ENCODE measurements around the gene PANX1. TPM values are rescaled to one million over a fixed set of nuclear protein-coding genes. Genes with fewer than 3 reads are reported as not detected.

Gene PANX1
- polyA plus RNA-seq, 4 donors = 2.4 to 21.8 (median 4.5) TPM

DNA sequence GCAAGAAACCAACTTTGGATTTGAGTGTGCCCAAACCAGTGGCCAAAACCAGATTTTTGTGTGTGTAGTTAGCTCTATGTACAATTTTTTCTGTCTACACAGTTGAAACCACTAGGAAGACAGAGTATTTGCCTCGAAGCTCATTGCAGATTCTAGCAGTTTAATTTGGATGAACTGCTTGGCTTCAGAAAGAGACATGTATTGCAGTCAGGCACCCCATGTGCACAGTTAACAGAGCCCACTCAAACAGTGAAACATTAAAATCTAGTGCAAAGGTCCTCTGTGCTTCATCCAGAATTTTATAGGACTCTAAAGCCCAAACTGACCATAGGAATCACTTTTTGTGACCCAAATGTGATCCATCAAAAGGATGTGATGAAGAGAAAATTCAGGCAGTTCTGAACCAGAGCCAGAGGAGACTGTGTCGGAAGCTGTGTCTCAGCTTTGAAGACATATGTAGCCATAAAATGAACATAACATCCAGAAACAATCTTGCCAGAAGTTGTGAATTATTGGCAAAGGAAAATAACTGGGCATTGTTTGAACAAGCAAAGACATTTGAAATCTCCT is 82.7 kb downstream of the PANX1 start:
- Histone ChIP-seq H3K36me3 (ENCODE audit: control insufficient read depth in 3 of 3, insufficient read depth in 2 of 3, low read depth in 1 of 3, low read length in 3 of 3) (no peaks in the 10 kb centered on the region), H3K27ac (ENCODE audit: low read depth in 1 of 3, low read length in 2 of 3) (no peak overlapping the region), H3K4me1 (ENCODE audit: control insufficient read depth in 3 of 3, insufficient read depth in 2 of 3, low read depth in 1 of 3, low read length in 2 of 3) (no peaks in the 10 kb centered on the region), H3K27me3 (ENCODE audit: control insufficient read depth in 3 of 3, insufficient read depth in 3 of 3, low read length in 3 of 3) (no peaks in the 10 kb centered on the region), H3K9me3 (ENCODE audit: control insufficient read depth in 2 of 2, insufficient read depth in 1 of 2, low read depth in 1 of 2, low read length in 1 of 2) (no peaks in the 10 kb centered on the region), H3K4me3 (ENCODE audit: low read depth in 1 of 3, low read length in 3 of 3) (no peak overlapping the region)
- FAIRE-seq (no peak), DNase-seq (no peak)
- WGBS, 3 donors = 69 to 73% (median 73%) methylated on average over 2 of the region's 2 CpGs

DNA sequence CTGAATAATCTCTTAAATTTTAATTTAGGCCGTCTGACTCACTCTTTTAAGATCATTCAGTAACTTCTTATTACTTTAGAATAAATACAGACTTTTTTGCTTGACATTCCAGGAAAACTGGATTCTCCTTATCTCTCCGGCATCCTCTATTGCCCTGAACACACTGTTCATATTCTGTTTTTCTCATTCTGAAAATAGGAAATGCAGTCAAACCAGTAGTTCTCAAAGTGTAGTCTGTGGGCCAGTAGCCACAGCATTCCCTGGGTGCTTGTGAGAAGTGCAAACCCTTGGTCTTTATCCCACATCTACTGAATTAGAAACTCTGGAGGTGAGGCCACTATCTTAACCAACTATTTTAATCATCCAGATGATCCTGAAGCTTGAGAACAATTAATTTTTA is 84.3 kb downstream of the PANX1 start:
- Histone ChIP-seq H3K4me3 (ENCODE audit: low read depth in 1 of 3, low read length in 3 of 3) (no peak overlapping the region), H3K36me3 (ENCODE audit: control insufficient read depth in 3 of 3, insufficient read depth in 2 of 3, low read depth in 1 of 3, low read length in 3 of 3) (no peaks in the 10 kb centered on the region), H3K27ac (ENCODE audit: low read depth in 1 of 3, low read length in 2 of 3) (no peak overlapping the region), H3K4me1 (ENCODE audit: control insufficient read depth in 3 of 3, insufficient read depth in 2 of 3, low read depth in 1 of 3, low read length in 2 of 3) (no peaks in the 10 kb centered on the region), H3K27me3 (ENCODE audit: control insufficient read depth in 3 of 3, insufficient read depth in 3 of 3, low read length in 3 of 3) (no peaks in the 10 kb centered on the region), H3K9me3 (ENCODE audit: control insufficient read depth in 2 of 2, insufficient read depth in 1 of 2, low read depth in 1 of 2, low read length in 1 of 2) (peaks cover 0 to under 1% of the 10 kb centered on the region in 2 donors)
- DNase-seq = no peak
- FAIRE-seq = no peak
- WGBS, 3 donors = 75 to 86% (median 76%) methylated on average over 2 of the region's 2 CpGs

DNA sequence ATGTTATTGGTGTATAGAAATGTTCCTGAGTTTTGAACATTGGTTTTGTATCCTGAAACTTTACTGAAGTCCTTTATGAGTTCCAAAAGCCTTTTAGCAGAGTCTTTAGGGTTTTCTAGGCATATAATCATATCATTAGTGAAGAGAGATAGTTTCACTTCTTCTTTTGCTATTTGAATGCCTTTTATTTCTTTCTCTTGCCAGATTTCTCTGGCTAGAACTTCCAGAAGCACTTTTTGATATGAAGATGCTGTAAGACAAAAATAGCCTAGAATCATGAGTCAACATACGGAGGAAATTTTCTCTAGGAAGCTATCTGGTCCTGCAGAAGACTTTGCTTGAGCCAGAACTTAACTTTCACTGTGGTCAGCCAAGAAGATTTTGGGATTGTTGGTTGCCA is 89.1 kb downstream of the PANX1 start:
- Histone ChIP-seq H3K4me3 (ENCODE audit: low read depth in 1 of 3, low read length in 3 of 3) (no peak overlapping the region), H3K27me3 (ENCODE audit: control insufficient read depth in 3 of 3, insufficient read depth in 3 of 3, low read length in 3 of 3) (no peaks in the 10 kb centered on the region), H3K4me1 (ENCODE audit: control insufficient read depth in 3 of 3, insufficient read depth in 2 of 3, low read depth in 1 of 3, low read length in 2 of 3) (no peaks in the 10 kb centered on the region), H3K27ac (ENCODE audit: low read depth in 1 of 3, low read length in 2 of 3) (no peak overlapping the region), H3K9me3 (ENCODE audit: control insufficient read depth in 2 of 2, insufficient read depth in 1 of 2, low read depth in 1 of 2, low read length in 1 of 2) (peaks cover 0 to 33% of the 10 kb centered on the region in 2 donors), H3K36me3 (ENCODE audit: control insufficient read depth in 3 of 3, insufficient read depth in 2 of 3, low read depth in 1 of 3, low read length in 3 of 3) (no peaks in the 10 kb centered on the region)
- DNase-seq (no peak), FAIRE-seq (no peak)
- 75 to 90% (median 85%) methylated on average over 1 of the region's 1 CpG for WGBS, 3 donors

DNA sequence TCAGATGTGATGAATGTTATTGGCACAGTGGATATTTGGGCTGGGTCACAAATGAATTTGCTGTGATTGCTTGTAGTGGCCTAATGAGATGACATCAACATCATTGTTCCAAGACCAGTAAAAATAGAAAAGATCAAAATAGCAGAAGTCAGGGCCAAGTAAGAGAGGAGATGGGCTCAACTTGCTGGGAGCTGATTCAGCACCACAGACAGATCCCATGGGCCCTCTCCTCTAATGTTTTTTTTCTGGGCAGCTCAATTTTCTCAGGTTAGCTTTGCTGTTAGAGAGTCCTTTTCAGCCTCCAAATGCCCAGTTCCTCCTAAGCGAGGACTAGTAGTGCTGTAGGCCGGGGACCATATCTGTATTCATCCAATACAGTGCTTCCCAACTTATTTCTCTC is 89.7 kb downstream of the PANX1 start:
- H3K4me1 ChIP-seq (ENCODE audit: control insufficient read depth in 3 of 3, insufficient read depth in 2 of 3, low read depth in 1 of 3, low read length in 2 of 3) = no peaks in the 10 kb centered on the region
- H3K27ac ChIP-seq (ENCODE audit: low read depth in 1 of 3, low read length in 2 of 3) = no peak overlapping the region
- 90 to 93% (median 91%) methylated on average over 2 of the region's 2 CpGs for WGBS, 3 donors
- no peaks in the 10 kb centered on the region for H3K27me3 ChIP-seq (ENCODE audit: control insufficient read depth in 3 of 3, insufficient read depth in 3 of 3, low read length in 3 of 3)
- H3K9me3 ChIP-seq (ENCODE audit: control insufficient read depth in 2 of 2, insufficient read depth in 1 of 2, low read depth in 1 of 2, low read length in 1 of 2) = peaks cover 0 to 33% of the 10 kb centered on the region in 2 donors
- H3K4me3 ChIP-seq (ENCODE audit: low read depth in 1 of 3, low read length in 3 of 3) = no peak overlapping the region
- no peak for DNase-seq
- H3K36me3 ChIP-seq (ENCODE audit: control insufficient read depth in 3 of 3, insufficient read depth in 2 of 3, low read depth in 1 of 3, low read length in 3 of 3) = no peaks in the 10 kb centered on the region
- FAIRE-seq = no peak

DNA sequence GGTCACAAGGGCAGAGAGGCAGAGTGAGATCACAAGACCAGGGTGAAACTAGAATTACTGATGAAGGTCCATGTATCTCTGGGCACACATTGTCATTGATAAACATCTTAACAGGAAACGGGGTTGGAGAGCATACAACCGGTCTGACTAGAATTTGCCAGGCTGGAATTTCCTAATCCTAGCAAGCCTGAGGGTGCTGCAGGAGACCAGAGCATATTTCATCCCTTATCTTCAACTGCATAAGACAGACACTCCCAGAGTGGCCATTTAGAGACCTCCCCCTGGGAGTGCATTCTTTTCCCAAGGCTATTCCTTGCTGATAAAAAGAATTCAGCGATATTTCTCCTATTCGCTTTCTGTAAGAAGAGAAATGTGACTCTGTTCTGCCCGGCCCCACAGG is 91.1 kb downstream of the PANX1 start:
- 84 to 86% (median 86%) methylated on average over 5 of the region's 5 CpGs for WGBS, 3 donors
- FAIRE-seq (no peak), DNase-seq (no peak)
- Histone ChIP-seq H3K9me3 (ENCODE audit: control insufficient read depth in 2 of 2, insufficient read depth in 1 of 2, low read depth in 1 of 2, low read length in 1 of 2) (peaks cover 0 to 33% of the 10 kb centered on the region in 2 donors), H3K27me3 (ENCODE audit: control insufficient read depth in 3 of 3, insufficient read depth in 3 of 3, low read length in 3 of 3) (no peaks in the 10 kb centered on the region), H3K36me3 (ENCODE audit: control insufficient read depth in 3 of 3, insufficient read depth in 2 of 3, low read depth in 1 of 3, low read length in 3 of 3) (no peaks in the 10 kb centered on the region), H3K27ac (ENCODE audit: low read depth in 1 of 3, low read length in 2 of 3) (no peak overlapping the region), H3K4me1 (ENCODE audit: control insufficient read depth in 3 of 3, insufficient read depth in 2 of 3, low read depth in 1 of 3, low read length in 2 of 3) (no peaks in the 10 kb centered on the region), H3K4me3 (ENCODE audit: low read depth in 1 of 3, low read length in 3 of 3) (no peak overlapping the region)

DNA sequence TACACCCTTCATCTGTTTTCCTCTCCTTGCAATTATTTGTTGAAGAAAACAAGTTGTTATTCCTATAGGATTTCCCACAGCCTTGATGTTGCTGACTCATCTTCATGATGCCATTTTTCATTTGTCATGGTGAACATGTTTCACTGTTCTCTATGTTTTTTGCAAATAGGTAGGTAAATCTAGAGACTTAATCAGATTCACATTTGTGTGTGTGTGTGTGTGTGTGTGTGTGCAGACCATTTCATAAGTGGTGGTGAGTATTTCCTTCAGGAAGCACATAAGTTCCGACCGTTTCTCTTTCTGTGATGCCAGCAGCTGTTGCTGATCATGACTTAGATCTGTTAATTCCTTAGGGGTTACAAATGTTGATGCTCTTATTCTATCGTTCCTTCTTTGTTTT is 95.4 kb downstream of the PANX1 start:
- peaks cover 0 to 21% of the 10 kb centered on the region in 2 donors for H3K9me3 ChIP-seq (ENCODE audit: control insufficient read depth in 2 of 2, insufficient read depth in 1 of 2, low read depth in 1 of 2, low read length in 1 of 2)
- DNase-seq (no peak), FAIRE-seq (no peak)
- H3K4me3 ChIP-seq (ENCODE audit: low read depth in 1 of 3, low read length in 3 of 3) = no peak overlapping the region
- H3K4me1 ChIP-seq (ENCODE audit: control insufficient read depth in 3 of 3, insufficient read depth in 2 of 3, low read depth in 1 of 3, low read length in 2 of 3) = no peaks in the 10 kb centered on the region
- no peaks in the 10 kb centered on the region for H3K27me3 ChIP-seq (ENCODE audit: control insufficient read depth in 3 of 3, insufficient read depth in 3 of 3, low read length in 3 of 3)
- no peak overlapping the region for H3K27ac ChIP-seq (ENCODE audit: low read depth in 1 of 3, low read length in 2 of 3)
- WGBS, 3 donors = 37 to 64% (median 57%) methylated on average over 3 of the region's 3 CpGs
- H3K36me3 ChIP-seq (ENCODE audit: control insufficient read depth in 3 of 3, insufficient read depth in 2 of 3, low read depth in 1 of 3, low read length in 3 of 3) = no peaks in the 10 kb centered on the region

Other genes starting within 250 kb of the PANX1 start
- under 1 TPM in 1 of 4 donors, not detected in 3; 0.74 TPM for gene HEPHL1, start 107.5 kb upstream of the PANX1 start, polyA plus RNA-seq
- gene IZUMO1R, start 175.7 kb downstream of the PANX1 start, polyA plus RNA-seq = not detected